ENCODE data around the gene ARVCF. TPM values are rescaled to one million over a fixed set of nuclear protein-coding genes. Genes with fewer than 3 reads are reported as not detected.
A peak's percentile ranks its signal among the peaks of the same experiment; 100 is the strongest.

The ARVCF gene
- total and polyA plus RNA-seq, 9 of the 15 experiments (the other 6 are each of a cell fraction or from before 2014, with no cell fraction given): 0.03 to 97.4 (median 15.6) TPM

DNA sequence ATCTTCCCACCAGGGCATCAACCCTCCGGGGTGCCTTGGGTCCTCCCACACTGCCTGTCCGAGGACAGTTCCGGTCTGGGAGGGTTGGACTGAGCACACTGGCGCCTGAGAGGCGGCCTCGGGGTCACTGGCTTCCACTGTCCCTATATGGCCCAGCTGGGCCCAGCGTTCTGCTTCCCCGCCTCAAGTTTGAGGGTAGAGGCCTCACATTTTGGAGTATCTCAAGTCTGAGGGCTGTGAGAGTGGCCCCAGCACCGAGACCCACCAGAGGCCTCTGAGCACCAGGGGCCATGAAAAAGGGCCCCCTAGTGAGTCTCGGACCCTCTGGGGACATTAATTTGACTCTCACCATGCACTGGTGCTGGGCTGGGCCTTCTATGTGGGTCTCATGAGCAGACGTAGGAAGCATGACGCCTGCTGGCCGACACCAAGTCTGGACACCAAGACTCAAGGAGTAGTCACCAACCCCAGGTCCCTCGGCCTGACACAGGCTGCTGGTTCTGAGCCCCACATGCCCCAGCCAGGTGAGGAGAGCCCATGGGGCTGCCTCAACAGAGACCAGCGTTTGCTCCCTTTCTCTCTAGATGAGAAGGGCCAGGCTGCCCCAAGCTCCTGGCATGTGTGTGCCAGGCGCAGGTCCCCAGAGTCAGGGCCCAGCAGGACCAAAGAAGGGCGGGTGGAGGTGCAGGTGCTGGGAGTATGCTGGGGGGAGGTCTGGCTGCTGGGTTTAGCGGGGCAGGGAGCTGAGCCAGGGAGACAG lies 27.5 kb downstream of the ARVCF start (continued):
- TF ChIP-seq NKRF (IDR thresholded peaks at IDR 0.05; ENCODE audit: borderline replicate concordance) (no peak), ZNF444 (CRISPR knock-in tag; IDR thresholded peaks at IDR 0.05) (no peak), ZNF583 (CRISPR knock-in tag; IDR thresholded peaks at IDR 0.05) (0 out of 2 replicates have a peak, but pooled peaks have one; percentile 42), CTBP1 (IDR thresholded peaks at IDR 0.05; ENCODE audit: borderline replicate concordance) (peak; percentile 61; the same call in 1 of the 2 replicates), CEBPB (tag; IDR thresholded peaks at IDR 0.05) (no peak), GTF3C2 (IDR thresholded peaks at IDR 0.05; ENCODE audit: borderline replicate concordance, extremely low read depth, insufficient read length) (no peak), HDAC1 (IDR thresholded peaks at IDR 0.05) (no peak; a peak in 1 of 4 replicates), MECOM (CRISPR knock-in tag; IDR thresholded peaks at IDR 0.05) (no peak), RB1 (IDR thresholded peaks at IDR 0.05; ENCODE audit: low read depth) (peak; percentile 21; the same call in 1 of the 2 replicates), PYGO2 (tag; IDR thresholded peaks at IDR 0.05) (peak; percentile 63; the same call in 1 of the 2 replicates), CGGBP1 (CRISPR knock-in tag; IDR thresholded peaks at IDR 0.05) (no peak), CBFA2T3 (IDR thresholded peaks at IDR 0.05) (peak; percentile 5; the same call in 1 of the 2 replicates), KLF10 (CRISPR knock-in tag; IDR thresholded peaks at IDR 0.05) (no peak), IFI16 (CRISPR knock-in tag; IDR thresholded peaks at IDR 0.05) (no peak), U2AF2 (optimal IDR thresholded peaks at IDR 0.05; ENCODE audit: low read depth, low read length) (no peak), NCOA6 (IDR thresholded peaks at IDR 0.05) (no peak), NR2C2 (CRISPR knock-in tag; IDR thresholded peaks at IDR 0.05) (no peak), NR2C2 (tag; IDR thresholded peaks at IDR 0.05) (peak; percentile 77; the same call in 1 of the 2 replicates), NELFE (IDR thresholded peaks at IDR 0.05; ENCODE audit: insufficient read depth, insufficient read length) (no peak), SREBF2 (CRISPR knock-in tag; IDR thresholded peaks at IDR 0.05) (no peak)
- TF ChIP-seq, protein P1, sequence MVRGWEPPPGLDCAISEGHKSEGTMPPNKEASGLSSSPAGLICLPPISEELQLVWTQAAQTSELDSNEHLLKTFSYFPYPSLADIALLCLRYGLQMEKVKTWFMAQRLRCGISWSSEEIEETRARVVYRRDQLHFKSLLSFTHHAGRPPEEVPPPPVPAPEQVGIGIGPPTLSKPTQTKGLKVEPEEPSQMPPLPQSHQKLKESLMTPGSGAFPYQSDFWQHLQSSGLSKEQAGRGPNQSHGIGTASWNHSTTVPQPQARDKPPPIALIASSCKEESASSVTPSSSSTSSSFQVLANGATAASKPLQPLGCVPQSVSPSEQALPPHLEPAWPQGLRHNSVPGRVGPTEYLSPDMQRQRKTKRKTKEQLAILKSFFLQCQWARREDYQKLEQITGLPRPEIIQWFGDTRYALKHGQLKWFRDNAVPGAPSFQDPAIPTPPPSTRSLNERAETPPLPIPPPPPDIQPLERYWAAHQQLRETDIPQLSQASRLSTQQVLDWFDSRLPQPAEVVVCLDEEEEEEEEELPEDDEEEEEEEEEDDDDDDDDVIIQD (CRISPR knock-in tag; IDR thresholded peaks at IDR 0.05): no peak

All from K562 (cell line).